T-helper 2 cell treated with Interferon-gamma antibody and Interleukin-4, amounts not matched to agents 5 μg/mL and 100 μg/mL, for 36 hours (primary cell): Measurements from ENCODE around the gene IL25.

Experiments
- DNase-seq: peaks from one replicate; pipeline ENCODE4 v3.0.0; 2021; ENCODE audit warnings: low spot score
- H3K27ac Mint-ChIP-seq: one replicate; pipeline ENCODE4 v1.8.0; 2021; ENCODE audit warnings: mild to moderate bottlenecking, mixed read lengths
- H3K27me3 Mint-ChIP-seq: one replicate; pipeline ENCODE4 v1.8.0; 2021; ENCODE audit warnings: low read depth, mixed read lengths
- H3K36me3 Mint-ChIP-seq: one replicate; pipeline ENCODE4 v1.8.0; 2021; ENCODE audit warnings: low read depth, mixed read lengths
- H3K4me1 Mint-ChIP-seq: one replicate; pipeline ENCODE4 v1.8.0; 2021; ENCODE audit warnings: low read depth, mixed read lengths
- H3K4me3 Mint-ChIP-seq: one replicate; pipeline ENCODE4 v1.8.0; 2022; ENCODE audit warnings: mild to moderate bottlenecking, moderate library complexity, mixed read lengths
- H3K9me3 Mint-ChIP-seq: one replicate; pipeline ENCODE4 v1.8.0; 2021; ENCODE audit warnings: mixed read lengths

The IL25 gene

GRCh38 chr14:23375527-23376251 is 3.1 kb downstream of the IL25 start:
- DNase-seq: no peak
- Mint-ChIP-seq H3K36me3 (no peaks in the 10 kb centered on the region), H3K4me1 (no peaks in the 10 kb centered on the region), H3K27me3 (peaks cover 7% of the 10 kb centered on the region), H3K9me3 (no peaks in the 10 kb centered on the region), H3K4me3 (no peak overlapping the region), H3K27ac (no peak overlapping the region)

- Mint-ChIP-seq H3K36me3 (no peaks in the 10 kb centered on the region), H3K27ac (no peak within 1 kb of the TSS), H3K4me3 (no peak within 1 kb of the TSS), H3K9me3 (no peaks in the 10 kb centered on the region), H3K4me1 (no peaks in the 10 kb centered on the region), H3K27me3 (peaks cover 5% of the 10 kb centered on the region)
- no peak for DNase-seq
These were observed 4.0 kb downstream of the IL25 start, which contains the start of gene CMTM5 for GRCh38 chr14:23376482-23377197. Gene CMTM5, plus strand, starts transcription at chr14:23377046. Its CDS starts 206 bp downstream, at chr14:23377252.

- Mint-ChIP-seq H3K4me3 (no peak overlapping the region), H3K27me3 (peaks cover 8% of the 10 kb centered on the region), H3K27ac (no peak overlapping the region), H3K4me1 (no peaks in the 10 kb centered on the region), H3K36me3 (no peaks in the 10 kb centered on the region), H3K9me3 (no peaks in the 10 kb centered on the region)
- DNase-seq: no peak
These were observed 4.6 kb downstream of the IL25 start for GRCh38 chr14:23377198-23377550.

GRCh38 chr14:23377573-23378563 is 5.3 kb downstream of the IL25 start:
- H3K4me1 Mint-ChIP-seq: no peaks in the 10 kb centered on the region
- DNase-seq: no peak
- no peaks in the 10 kb centered on the region for H3K36me3 Mint-ChIP-seq
- peaks cover 8% of the 10 kb centered on the region for H3K27me3 Mint-ChIP-seq
- H3K9me3 Mint-ChIP-seq: no peaks in the 10 kb centered on the region
- no peak overlapping the region for H3K27ac Mint-ChIP-seq
- no peak overlapping the region for H3K4me3 Mint-ChIP-seq

GRCh38 chr14:23378612-23379220 is 6.1 kb downstream of the IL25 start:
- Mint-ChIP-seq H3K27ac (no peak overlapping the region), H3K4me3 (no peak overlapping the region), H3K27me3 (peaks cover 6% of the 10 kb centered on the region), H3K9me3 (no peaks in the 10 kb centered on the region), H3K36me3 (no peaks in the 10 kb centered on the region), H3K4me1 (no peaks in the 10 kb centered on the region)
- DNase-seq: no peak

GRCh38 chr14:23379366-23380196 is 7.0 kb downstream of the IL25 start:
- H3K27ac Mint-ChIP-seq: no peak overlapping the region
- H3K36me3 Mint-ChIP-seq: no peaks in the 10 kb centered on the region
- no peaks in the 10 kb centered on the region for H3K9me3 Mint-ChIP-seq
- H3K4me3 Mint-ChIP-seq: no peak overlapping the region
- H3K27me3 Mint-ChIP-seq: peaks cover 4% of the 10 kb centered on the region
- no peaks in the 10 kb centered on the region for H3K4me1 Mint-ChIP-seq
- DNase-seq: peak; percentile 35

GRCh38 chr14:23380197-23380914 is 7.7 kb downstream of the IL25 start:
- Mint-ChIP-seq H3K4me1 (no peaks in the 10 kb centered on the region), H3K36me3 (no peaks in the 10 kb centered on the region), H3K9me3 (no peaks in the 10 kb centered on the region), H3K27ac (no peak overlapping the region), H3K27me3 (peaks cover 4% of the 10 kb centered on the region), H3K4me3 (no peak overlapping the region)
- DNase-seq: no peak

- H3K27me3 Mint-ChIP-seq: peaks cover 4% of the 10 kb centered on the region
- H3K36me3 Mint-ChIP-seq: no peaks in the 10 kb centered on the region
- H3K27ac Mint-ChIP-seq: no peak overlapping the region
- no peaks in the 10 kb centered on the region for H3K9me3 Mint-ChIP-seq
- no peak for DNase-seq
- no peaks in the 10 kb centered on the region for H3K4me1 Mint-ChIP-seq
- no peak overlapping the region for H3K4me3 Mint-ChIP-seq
These were observed 8.4 kb downstream of the IL25 start for GRCh38 chr14:23380976-23381375.

GRCh38 chr14:23381871-23382270 is 9.3 kb downstream of the IL25 start:
- no peak for DNase-seq
- no peak overlapping the region for H3K27ac Mint-ChIP-seq
- no peaks in the 10 kb centered on the region for H3K9me3 Mint-ChIP-seq
- H3K36me3 Mint-ChIP-seq: no peaks in the 10 kb centered on the region
- H3K27me3 Mint-ChIP-seq: peaks cover 4% of the 10 kb centered on the region
- no peak overlapping the region for H3K4me3 Mint-ChIP-seq
- no peaks in the 10 kb centered on the region for H3K4me1 Mint-ChIP-seq

- DNase-seq: no peak
- no peak overlapping the region for H3K4me3 Mint-ChIP-seq
- H3K36me3 Mint-ChIP-seq: no peaks in the 10 kb centered on the region
- H3K27ac Mint-ChIP-seq: no peak overlapping the region
- no peaks in the 10 kb centered on the region for H3K4me1 Mint-ChIP-seq
- no peaks in the 10 kb centered on the region for H3K9me3 Mint-ChIP-seq
- peaks cover 4% of the 10 kb centered on the region for H3K27me3 Mint-ChIP-seq
These were observed 9.7 kb downstream of the IL25 start for GRCh38 chr14:23382276-23382675.

- no peaks in the 10 kb centered on the region for H3K4me1 Mint-ChIP-seq
- no peak for DNase-seq
- H3K4me3 Mint-ChIP-seq: no peak overlapping the region
- no peak overlapping the region for H3K27ac Mint-ChIP-seq
- no peaks in the 10 kb centered on the region for H3K36me3 Mint-ChIP-seq
- H3K9me3 Mint-ChIP-seq: no peaks in the 10 kb centered on the region
- peaks cover 4% of the 10 kb centered on the region for H3K27me3 Mint-ChIP-seq
These were observed 10.3 kb downstream of the IL25 start for GRCh38 chr14:23382731-23383440.
